KG1 (cell line): ENCODE results near the gene CERKL.

Source experiments
- DNase-seq: peaks from one replicate; lab custom pipeline; 2025; lab: John Stamatoyannopoulos, UW

CERKL gene

GRCh38 chr2:181576431-181576830 is 80.5 kb downstream of the CERKL start:
- DNase-seq, result no peak

GRCh38 chr2:181575650-181576025 is 81.3 kb downstream of the CERKL start:
- DNase-seq, result no peak

DNA sequence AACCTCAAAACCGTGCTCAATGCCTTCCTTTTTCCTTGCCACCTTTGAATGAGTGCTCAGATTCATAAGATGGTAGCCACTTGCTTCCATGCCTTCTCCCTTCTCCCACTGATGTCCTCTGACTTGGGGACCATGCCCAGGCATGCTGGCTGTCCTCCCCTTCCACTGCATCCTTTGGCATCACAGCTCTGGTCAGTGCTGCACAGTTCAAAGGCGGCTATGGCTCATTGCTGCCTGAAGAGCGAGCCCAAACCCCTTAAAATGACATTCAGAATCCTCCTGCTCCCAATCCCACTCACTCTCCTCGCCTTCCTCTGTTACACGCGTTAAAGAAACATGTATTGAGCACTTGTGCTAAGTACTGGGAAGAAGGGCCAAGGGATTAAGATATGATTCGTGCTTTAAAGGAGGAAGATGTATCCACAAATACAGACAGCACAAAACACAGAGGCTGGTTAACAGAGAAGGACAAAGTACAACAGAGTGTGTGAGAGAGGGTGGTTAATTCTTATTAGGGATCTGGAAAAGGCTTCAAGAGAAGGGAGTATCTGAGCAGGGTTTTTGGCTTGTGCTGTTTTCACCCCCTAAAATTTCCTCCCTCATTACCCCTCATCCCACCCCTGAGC is 81.8 kb downstream of the CERKL start:
- DNase-seq, result no peak

DNA sequence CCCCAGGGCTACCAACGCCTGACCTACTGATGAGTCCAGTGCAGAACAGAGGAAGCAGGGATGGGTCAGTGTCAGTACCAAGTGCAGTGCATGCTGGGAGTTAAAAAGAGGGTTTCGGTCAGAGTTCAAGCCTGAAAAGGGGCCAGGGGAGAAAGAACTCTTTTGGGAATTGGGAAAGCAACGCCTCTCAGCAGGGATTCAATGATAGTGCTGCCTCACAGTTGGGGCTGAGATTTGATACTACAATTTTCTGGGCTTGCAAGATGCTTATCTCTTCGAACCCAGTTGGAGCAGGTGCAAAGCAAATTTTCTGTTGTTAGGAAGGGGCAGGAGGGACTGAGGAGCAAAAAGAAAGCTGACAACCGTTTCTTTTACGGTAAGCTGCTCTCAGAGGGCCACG is 82.6 kb downstream of the CERKL start:
- DNase-seq, result no peak

DNA sequence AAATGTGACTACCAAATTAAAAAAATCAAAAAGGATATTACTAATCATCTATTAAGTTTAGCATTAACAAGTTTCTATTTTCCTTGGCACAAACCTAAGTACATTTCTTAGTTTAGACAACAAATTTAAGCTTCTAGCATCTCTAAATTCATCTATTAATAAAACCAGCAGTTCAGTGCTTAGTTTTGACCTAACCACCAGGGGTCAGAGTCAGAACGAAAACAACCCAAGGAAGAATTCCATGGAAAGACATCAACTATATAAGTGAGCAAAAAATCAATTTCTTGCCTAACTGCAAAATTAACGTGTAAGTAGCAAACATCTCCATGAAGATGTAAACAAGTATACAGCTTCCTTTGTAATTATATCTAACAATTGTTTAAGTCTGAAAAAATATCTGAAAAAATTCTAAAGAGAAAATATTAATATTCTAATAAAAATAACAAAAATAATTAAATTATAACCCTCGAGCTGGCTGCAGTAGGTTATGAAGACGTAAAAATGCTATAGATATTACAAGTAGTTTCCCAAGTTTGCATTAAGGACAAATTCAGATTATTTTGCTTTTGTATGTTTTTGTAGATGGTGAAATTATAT is 83.7 kb downstream of the CERKL start:
- no peak for DNase-seq

GRCh38 chr2:181570833-181571661 is 85.9 kb downstream of the CERKL start:
- no peak for DNase-seq

- DNase-seq, result no peak
Measured at GRCh38 chr2:181570059-181570458, 86.8 kb downstream of the CERKL start.

GRCh38 chr2:181566334-181567032 is 90.4 kb downstream of the CERKL start:
- DNase-seq, result no peak

DNA sequence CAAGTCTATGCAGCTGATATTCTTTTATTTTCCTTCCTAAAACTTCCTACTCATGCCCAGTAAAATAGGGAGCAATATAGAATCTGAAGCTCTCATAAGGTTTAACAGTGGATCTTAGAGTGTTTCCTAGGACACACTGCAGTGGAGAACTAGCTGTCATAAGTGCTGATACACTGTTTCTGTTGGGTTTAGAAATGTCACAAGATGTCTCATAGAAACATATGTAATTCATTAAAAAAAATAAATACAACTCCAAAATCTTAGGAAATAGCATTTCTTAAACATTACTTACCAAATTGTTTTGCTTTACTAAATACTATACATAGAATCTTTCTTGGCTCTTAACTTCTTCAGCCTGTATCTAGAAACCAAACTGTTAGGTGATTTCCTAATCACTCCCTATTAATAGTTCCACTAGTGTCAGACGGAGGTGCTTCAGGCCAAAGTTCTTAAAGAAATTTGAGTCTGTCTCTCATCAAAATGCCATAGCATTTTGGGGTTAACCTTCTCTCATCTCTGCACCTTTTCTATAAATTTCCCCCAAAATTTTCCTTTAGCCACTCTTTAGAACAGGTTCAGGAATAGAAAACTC is 93.7 kb downstream of the CERKL start:
- DNase-seq, result no peak

DNA sequence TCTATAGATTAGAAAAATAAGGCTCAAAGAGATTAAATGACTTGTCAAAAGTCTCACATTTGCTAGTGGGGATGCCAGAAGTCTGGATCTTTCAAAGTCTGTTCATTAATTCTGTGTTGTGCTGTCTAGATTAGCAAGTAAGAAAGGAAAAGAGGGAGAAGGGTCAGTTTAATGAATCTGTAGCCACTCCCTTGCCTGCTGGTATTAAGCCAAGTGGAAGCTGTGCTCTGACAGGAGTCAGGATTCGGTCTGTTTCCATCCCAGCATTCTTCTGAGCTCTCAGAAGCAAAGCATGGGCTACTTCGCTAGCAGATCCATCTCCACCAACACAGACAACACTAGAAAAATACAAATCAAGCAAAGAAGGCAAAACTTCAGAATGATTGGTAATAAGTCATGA is 98.5 kb downstream of the CERKL start:
- no peak for DNase-seq

DNA sequence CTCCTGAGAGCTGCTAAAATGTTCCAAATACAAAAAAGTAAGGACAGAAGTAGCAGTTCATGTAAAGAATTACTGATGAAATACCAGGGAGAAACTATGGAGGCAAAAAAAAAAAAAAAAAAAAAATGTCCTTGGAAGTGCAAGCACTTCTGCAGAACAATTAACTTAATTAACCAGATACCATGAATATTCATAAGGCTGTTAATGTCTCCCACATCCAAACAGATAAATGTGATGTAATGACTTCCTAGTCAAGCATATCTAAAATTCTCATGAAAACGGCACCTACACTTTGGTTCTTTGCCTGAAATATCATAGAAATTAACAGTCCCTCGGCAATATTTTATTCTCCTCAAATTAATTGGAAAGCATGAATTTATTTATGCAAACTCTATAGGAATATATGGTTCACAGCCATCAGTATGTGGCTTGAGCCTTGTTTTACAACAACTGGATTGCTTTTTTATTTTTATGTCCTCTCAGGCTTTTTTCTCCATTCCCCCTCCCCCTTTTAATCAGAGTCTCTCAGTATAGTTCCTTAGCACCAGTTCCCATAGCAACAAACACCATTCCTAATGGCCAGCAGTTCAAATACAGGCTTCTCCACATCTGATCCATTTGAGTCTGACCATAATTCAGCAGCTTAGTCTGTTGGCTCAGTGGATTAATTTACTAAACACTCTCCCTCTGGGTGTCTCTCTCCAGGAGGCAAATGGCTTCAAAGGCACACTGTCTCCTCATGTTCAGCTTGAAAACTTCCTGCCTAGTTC is 102.7 kb downstream of the CERKL start:
- no peak for DNase-seq

- no peak for DNase-seq
Measured at GRCh38 chr2:181553244-181553643, 103.7 kb downstream of the CERKL start.

DNA sequence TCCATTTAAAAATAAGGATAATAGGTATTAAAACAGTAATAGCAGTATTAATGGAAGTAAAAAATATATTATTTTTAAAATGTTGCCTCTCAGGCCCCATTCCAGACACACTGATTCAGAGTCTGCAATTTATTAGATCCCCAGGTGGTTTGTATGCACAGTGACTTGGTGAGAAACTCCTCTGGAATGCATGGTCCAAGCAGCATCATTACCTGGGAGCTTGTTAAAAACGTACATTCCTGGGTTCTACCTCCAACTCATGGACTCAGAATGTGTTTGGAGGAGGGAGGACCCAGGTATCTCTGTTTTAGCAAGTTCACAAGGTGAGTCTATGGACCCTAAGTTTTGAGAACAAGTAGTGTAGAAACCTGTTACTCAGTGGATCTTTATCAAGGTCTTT is 104.1 kb downstream of the CERKL start:
- DNase-seq, result no peak

GRCh38 chr2:181546086-181546485 is 110.8 kb downstream of the CERKL start:
- DNase-seq, result no peak

GRCh38 chr2:181542170-181542569 is 114.7 kb downstream of the CERKL start:
- DNase-seq, result no peak

DNA sequence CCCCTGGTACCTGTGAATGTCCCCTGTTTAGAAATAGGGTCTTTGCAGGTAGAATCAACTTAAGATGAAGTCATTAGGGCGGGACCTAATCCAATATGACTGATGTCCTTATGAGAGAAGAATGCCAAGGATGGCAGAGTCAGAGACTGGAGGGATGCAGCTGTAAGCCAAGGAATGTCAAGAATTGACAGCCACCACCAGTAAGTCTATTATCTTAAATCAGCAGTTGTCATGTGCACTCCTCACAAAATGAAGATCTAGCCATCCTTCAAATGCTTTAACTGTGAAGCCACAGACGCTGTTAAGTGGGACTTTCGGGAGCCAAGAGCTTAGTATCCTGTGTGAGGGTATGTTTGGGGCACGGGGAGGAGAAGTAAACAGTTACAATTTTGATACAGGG is 116.5 kb downstream of the CERKL start:
- no peak for DNase-seq

DNA sequence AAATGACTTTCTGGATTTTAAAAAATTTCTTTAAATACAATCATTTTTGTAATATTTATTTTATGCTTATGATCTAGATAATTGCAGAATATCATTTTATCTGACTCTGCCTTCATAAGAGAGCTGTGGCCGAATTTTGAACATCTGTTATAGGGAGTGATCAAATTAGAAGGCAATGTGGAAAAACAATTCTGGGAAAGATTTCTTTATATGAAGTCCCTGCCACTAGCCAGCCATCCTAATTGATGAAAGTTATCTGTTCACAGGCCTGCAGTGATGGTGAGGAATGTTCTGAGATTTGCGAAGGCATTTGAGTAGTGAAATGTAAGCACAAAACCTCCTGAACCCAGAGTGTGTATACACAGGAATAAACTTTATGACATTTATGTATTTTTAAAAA is 120.2 kb downstream of the CERKL start:
- no peak for DNase-seq

DNA sequence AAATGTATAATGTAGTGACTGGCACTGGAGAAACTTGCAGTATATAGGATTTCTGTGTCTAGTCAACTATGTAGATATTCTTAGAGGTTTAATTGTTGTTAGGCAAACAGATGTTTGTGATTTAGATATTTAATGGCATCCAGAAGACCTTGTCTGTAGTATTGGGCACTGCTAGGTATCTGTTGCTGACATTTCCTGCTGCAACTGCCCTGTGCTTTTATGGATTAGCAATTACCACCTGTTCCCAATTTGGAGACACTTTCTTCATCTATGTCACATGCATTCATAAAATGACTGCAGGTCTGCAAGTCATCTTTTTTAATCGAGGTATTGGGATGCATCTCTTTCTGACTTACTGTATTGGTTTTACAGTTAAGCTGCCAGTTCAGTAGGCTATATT is 128.5 kb downstream of the CERKL start:
- DNase-seq, result no peak

DNA sequence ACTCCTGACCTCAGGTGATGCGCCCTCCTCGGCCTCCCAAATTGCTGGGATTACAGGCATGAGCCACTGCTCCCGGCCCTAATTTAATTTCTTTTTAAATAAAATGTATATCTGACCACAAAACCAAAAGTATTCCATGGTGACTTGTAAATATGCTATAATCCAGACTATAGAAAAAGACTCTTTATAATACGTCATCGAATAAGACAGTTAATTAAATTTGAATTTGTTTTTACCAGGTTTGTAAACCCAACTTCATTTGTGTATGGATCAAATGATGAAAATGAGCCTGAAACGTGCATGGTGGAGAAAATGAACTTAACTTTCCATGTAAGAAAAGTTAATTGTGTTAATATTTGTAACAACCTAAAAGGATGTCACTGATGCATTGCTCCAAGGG is 129.8 kb downstream of the CERKL start:
- no peak for DNase-seq

- DNase-seq, result no peak
Measured at GRCh38 chr2:181526014-181526413, 130.9 kb downstream of the CERKL start.

DNA sequence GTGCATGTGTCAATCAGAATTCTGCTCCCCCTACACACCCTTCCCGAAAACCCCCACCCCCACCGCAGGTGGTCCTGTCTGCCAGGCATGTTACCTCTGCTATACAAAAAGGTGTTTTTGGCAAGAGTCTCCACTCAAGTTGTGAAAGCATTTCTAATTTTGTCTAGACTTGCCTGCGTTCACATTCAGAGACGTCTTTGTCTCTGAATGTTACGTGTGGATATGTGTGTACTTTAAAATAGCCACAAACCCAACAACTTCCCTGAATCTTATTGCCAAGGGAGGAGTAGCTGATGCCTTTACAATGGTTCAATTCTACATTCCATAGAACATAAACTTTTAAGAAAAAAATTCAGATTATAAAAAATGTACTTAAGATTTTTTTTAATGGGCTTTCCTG is 133.1 kb downstream of the CERKL start:
- no peak for DNase-seq

DNA sequence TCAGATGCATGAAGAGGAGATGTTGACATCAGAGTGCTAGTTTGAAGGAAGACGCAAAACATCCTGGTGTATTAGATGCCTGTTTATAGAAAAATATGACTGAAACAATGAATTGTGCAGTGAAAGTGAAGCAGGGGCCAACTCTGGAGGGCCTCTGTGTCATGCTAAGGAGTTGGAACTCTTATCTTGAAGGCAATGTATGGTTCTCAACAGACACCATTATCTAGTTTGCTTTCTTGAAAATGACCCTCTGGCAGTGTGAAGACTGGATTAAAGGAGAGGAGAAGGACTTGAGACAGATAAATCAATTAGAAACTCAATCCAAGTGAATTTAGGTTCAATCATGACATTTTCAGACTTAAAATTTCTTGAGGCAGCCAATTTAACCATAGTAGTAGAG is 136.7 kb downstream of the CERKL start:
- no peak for DNase-seq
